ENCODE measurements around the gene ZNF888. TPM values are rescaled to one million over a fixed set of nuclear protein-coding genes. Genes with fewer than 3 reads are reported as not detected.
"Not testable (repeated sequence)": the region's sequence is repeated elsewhere in the genome, so short reads cannot be mapped to it uniquely, and the experiment has no call there.

Gene ZNF888
- polyA plus RNA-seq, 3 donors = 11.3 to 20.1 (median 13.6) TPM

DNA sequence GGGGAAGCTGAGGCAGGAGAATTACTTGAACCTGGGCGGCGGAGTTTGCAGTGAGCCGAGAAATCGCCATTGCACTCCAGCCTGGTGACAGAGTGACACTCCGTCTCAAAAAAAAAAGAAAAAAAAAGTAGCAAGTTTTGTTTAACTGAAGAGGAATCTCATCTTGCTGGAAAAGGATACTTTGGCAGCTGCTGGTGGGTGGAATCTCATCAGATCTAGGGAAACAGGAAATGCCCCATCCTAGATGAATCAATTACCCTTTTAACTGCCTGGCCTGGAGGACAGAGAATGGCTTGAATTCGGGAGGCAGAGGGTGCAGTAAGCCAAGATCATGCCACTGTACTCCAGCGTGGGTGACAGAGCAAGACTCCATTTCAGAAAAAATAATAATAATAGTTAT is 34.2 kb downstream of the ZNF888 start:
- DNase-seq = no peak

- DNase-seq = no peak
Measured at GRCh38 chr19:52880895-52881389, 42.3 kb downstream of the ZNF888 start.

- DNase-seq = not testable (repeated sequence)
Measured at GRCh38 chr19:52872996-52873395, 50.2 kb downstream of the ZNF888 start.

GRCh38 chr19:52871466-52871865 is 51.8 kb downstream of the ZNF888 start:
- DNase-seq = no peak

DNA sequence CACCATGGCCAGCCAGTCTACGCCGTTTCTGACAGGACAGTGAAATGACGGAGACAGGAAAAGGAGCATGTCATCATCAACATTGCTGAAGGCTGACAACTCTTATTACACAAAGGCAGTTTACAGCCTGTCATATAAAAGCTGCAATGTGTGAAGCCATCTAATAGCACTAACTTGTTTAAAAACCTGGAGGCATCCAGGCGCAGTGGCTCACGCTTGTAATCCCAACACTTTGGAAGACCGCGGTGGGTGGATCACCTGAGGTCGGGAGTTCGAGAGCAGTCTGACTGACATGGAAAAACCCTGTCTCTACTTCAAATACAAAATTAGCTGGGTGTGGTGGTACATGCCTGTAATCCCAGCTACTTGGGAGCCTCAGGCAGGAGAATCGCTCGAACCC is 55.2 kb downstream of the ZNF888 start:
- DNase-seq = not testable (repeated sequence)

- peak; percentile 46 for DNase-seq
Measured at GRCh38 chr19:52857378-52858191, 65.6 kb downstream of the ZNF888 start, which contains the start of gene ZNF468. TSS of gene ZNF468 (minus strand) at chr19:52857619. CDS start at chr19:52854272, 3,347 bp downstream.

- not testable (repeated sequence) for DNase-seq
Measured at GRCh38 chr19:52856540-52857377, 66.5 kb downstream of the ZNF888 start.

Other genes with a start within 250 kb of the ZNF888 start
- 10 to 100 TPM; 14.8 to 33.3 (median 27.2) TPM for gene ZNF611, start 188.4 kb downstream of the ZNF888 start, polyA plus RNA-seq (ENCODE audit: insufficient read length in 3 of 3)
- gene ZNF600, start 136.6 kb downstream of the ZNF888 start, polyA plus RNA-seq (ENCODE audit: insufficient read length in 3 of 3) = 10 to 100 TPM in 1 of 3 donors, 1 to 10 TPM in 2; 6.4 to 14.7 (median 7.8) TPM
- 10 to 100 TPM; 19.0 to 23.6 (median 19.7) TPM for gene ZNF28, start 101.8 kb downstream of the ZNF888 start, polyA plus RNA-seq (ENCODE audit: insufficient read length in 3 of 3)
- 10 to 100 TPM; 31.6 to 51.7 (median 47.3) TPM for gene ZNF468, start 65.8 kb downstream of the ZNF888 start, polyA plus RNA-seq (ENCODE audit: insufficient read length in 3 of 3)
- gene ZNF320, start 25.8 kb downstream of the ZNF888 start, polyA plus RNA-seq (ENCODE audit: insufficient read length in 3 of 3) = 10 to 100 TPM; 23.8 to 52.1 (median 45.3) TPM
- 10 to 100 TPM; 14.8 to 18.5 (median 18.2) TPM for gene ZNF816, start 39.5 kb upstream of the ZNF888 start, polyA plus RNA-seq (ENCODE audit: insufficient read length in 3 of 3)
- gene ERVV-1, start 90.5 kb upstream of the ZNF888 start, polyA plus RNA-seq (ENCODE audit: insufficient read length in 3 of 3) = under 1 TPM in 2 of 3 donors, not detected in 1; 0.14 to 0.40 TPM
- gene ERVV-2, start 121.3 kb upstream of the ZNF888 start, polyA plus RNA-seq (ENCODE audit: insufficient read length in 3 of 3) = under 1 TPM; 0.09 to 0.31 (median 0.13) TPM
- gene ZNF160, start 180.0 kb upstream of the ZNF888 start, polyA plus RNA-seq (ENCODE audit: insufficient read length in 3 of 3) = 10 to 100 TPM; 32.7 to 90.1 (median 64.5) TPM
- gene ZNF415, start 209.5 kb upstream of the ZNF888 start, polyA plus RNA-seq (ENCODE audit: insufficient read length in 3 of 3) = 10 to 100 TPM; 22.0 to 27.9 (median 24.5) TPM
- gene ZNF347, start 235.6 kb upstream of the ZNF888 start, polyA plus RNA-seq (ENCODE audit: insufficient read length in 3 of 3) = 10 to 100 TPM in 2 of 3 donors, 1 to 10 TPM in 1; 8.6 to 18.0 (median 13.4) TPM